Measurements from ENCODE around the gene MYO9B. TPM values are rescaled to one million over a fixed set of nuclear protein-coding genes. Genes with fewer than 3 reads are reported as not detected.

The MYO9B gene
- total and polyA plus RNA-seq, 9 of the 15 experiments (the other 6 are each of a cell fraction or from before 2014, with no cell fraction given), result 2.4 to 77.6 (median 23.0) TPM

DNA sequence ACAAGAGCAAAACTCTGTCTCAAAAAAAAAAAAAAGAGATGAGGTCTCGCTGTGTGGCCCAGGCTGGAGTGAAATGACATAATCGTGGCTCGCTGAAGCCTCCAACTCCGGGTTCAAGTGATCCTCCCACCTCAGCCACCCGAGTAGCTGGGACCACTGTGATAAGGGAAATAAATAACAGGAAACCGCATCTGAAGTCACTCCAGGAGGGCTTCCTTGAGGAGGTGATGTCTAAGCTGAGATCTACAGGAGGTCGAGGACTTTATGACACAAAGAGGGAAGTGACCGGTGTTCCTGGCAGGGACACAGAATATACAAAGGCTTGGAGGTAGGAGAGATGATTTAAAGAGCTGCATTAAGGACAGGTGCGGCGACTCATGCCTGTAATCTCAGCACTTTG is 179.1 kb downstream of the MYO9B start (continued):
- no peak for TF ChIP-seq IFI16 (CRISPR knock-in tag; IDR thresholded peaks at IDR 0.05)
- no peak for TF ChIP-seq ZNF431 (CRISPR knock-in tag; IDR thresholded peaks at IDR 0.05)
- TF ChIP-seq BCOR (IDR thresholded peaks at IDR 0.05), result peak; percentile 96
- peak; percentile 42; the same call in 1 of the 2 replicates for TF ChIP-seq ZNF384 (IDR thresholded peaks at IDR 0.05; ENCODE audit: low read depth, low read length)
- TF ChIP-seq, protein P1, sequence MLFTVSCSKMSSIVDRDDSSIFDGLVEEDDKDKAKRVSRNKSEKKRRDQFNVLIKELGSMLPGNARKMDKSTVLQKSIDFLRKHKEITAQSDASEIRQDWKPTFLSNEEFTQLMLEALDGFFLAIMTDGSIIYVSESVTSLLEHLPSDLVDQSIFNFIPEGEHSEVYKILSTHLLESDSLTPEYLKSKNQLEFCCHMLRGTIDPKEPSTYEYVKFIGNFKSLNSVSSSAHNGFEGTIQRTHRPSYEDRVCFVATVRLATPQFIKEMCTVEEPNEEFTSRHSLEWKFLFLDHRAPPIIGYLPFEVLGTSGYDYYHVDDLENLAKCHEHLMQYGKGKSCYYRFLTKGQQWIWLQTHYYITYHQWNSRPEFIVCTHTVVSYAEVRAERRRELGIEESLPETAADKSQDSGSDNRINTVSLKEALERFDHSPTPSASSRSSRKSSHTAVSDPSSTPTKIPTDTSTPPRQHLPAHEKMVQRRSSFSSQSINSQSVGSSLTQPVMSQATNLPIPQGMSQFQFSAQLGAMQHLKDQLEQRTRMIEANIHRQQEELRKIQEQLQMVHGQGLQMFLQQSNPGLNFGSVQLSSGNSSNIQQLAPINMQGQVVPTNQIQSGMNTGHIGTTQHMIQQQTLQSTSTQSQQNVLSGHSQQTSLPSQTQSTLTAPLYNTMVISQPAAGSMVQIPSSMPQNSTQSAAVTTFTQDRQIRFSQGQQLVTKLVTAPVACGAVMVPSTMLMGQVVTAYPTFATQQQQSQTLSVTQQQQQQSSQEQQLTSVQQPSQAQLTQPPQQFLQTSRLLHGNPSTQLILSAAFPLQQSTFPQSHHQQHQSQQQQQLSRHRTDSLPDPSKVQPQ (CRISPR knock-in tag; IDR thresholded peaks at IDR 0.05; ENCODE audit: borderline replicate concordance), result no peak
- no peak for TF ChIP-seq ZNF232 (CRISPR knock-in tag; IDR thresholded peaks at IDR 0.05)

DNA sequence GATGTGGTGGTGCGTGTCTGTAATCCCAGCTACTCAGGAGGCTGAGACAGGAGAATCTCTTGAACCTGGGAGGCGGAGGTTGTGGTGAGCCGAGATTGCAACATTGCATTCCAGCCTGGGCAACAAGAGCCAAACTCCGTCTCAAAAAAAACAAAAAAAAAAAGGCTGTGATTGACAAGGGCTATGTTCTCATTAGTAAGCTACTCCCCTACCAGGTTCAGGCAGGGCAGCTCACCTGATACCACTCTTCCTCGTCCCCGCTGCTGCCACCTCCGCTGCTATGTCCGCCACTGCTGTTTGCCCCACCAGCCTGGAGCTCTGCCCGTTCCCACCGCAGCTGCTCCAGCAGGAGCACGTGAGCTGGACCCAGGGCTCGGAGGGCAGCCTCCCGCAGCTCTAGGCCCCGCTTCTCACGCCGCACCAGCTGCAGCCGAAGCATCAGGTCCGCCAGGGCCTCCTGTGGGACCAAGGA is 179.6 kb downstream of the MYO9B start:
- H3K27ac ChIP-seq (ENCODE audit: extremely low read depth, low read depth, low read length), result no peak overlapping the region
- ChIA-PET POLR2A (interaction anchor here (1.5 to 2.0 kb wide), 2 partner anchors 12 to 54 kb away, joined by 4 to 9 read pairs; partner anchors contain the start of genes BABAM1 and DDA1), CTCF (ENCODE audit: low intra/inter-chr PET ratio) (no interaction called here)
- no peaks in the 10 kb centered on the region for H3K9me3 ChIP-seq (replicated peaks; ENCODE audit: control insufficient read depth, insufficient read depth, low read depth, low read length)
- no TSS peak for BruUV-seq (replicated peaks)
- WGBS (ENCODE audit: insufficient coverage, low coverage, missing lambda C conversion rate), result 61% methylated on average over 15 of the region's 18 CpGs
- no peaks in the 10 kb centered on the region for H3K79me2 ChIP-seq (ENCODE audit: control insufficient read depth, insufficient read depth, low read length)
- DNase-seq (ENCODE audit: extremely low read depth in 1 of 4, low spot score in 3 of 4), result no peak
- in situ Hi-C loops (cut with MboI), result no loop called here
- peaks cover 0 to 11% of the 10 kb centered on the region in 2 experiments; a peak in 2 of 5 replicates for H3K4me1 ChIP-seq (replicated peaks in 1 of 2; ENCODE audit: control insufficient read depth in 2 of 2, insufficient read depth in 2 of 2, low read length in 2 of 2)
- no peaks in the 10 kb centered on the region for H3K9me1 ChIP-seq (ENCODE audit: control insufficient read depth, insufficient read depth, low read length)
- peak overlapping the region in 1 of 2 experiments; percentile 35; a peak in 2 of 4 replicates for H3K9ac ChIP-seq (ENCODE audit: insufficient read depth in 1 of 2, low read depth in 2 of 2, low read length in 2 of 2)
- FAIRE-seq, result no peak
- H3K27me3 ChIP-seq (ENCODE audit: control insufficient read depth in 2 of 2, insufficient read depth in 2 of 2, low read length in 2 of 2), result no peaks in the 10 kb centered on the region
- H2AFZ ChIP-seq (ENCODE audit: low read depth, low read length), result no peak overlapping the region
- no peak for ATAC-seq
- TF ChIP-seq, protein P2, sequence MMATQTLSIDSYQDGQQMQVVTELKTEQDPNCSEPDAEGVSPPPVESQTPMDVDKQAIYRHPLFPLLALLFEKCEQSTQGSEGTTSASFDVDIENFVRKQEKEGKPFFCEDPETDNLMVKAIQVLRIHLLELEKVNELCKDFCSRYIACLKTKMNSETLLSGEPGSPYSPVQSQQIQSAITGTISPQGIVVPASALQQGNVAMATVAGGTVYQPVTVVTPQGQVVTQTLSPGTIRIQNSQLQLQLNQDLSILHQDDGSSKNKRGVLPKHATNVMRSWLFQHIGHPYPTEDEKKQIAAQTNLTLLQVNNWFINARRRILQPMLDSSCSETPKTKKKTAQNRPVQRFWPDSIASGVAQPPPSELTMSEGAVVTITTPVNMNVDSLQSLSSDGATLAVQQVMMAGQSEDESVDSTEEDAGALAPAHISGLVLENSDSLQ (IDR thresholded peaks at IDR 0.05), result peak; percentile 68
- TF ChIP-seq NR4A1 (CRISPR knock-in tag; IDR thresholded peaks at IDR 0.05), result no peak
- no peak for TF ChIP-seq NR4A1 (tag; IDR thresholded peaks at IDR 0.05)
- 0 out of 2 replicates have a peak, but pooled peaks have one; percentile 50 for TF ChIP-seq CEBPB (tag; IDR thresholded peaks at IDR 0.05)
- intact Hi-C loops (cut with micrococcal nuclease), result no loop called here
- H4K20me1 ChIP-seq (replicated peaks; ENCODE audit: control insufficient read depth, insufficient read depth, low read length), result no peaks in the 10 kb centered on the region
- H3K36me3 ChIP-seq (ENCODE audit: control insufficient read depth, insufficient read depth, low read length), result no peaks in the 10 kb centered on the region
- H3K4me2 ChIP-seq (ENCODE audit: insufficient read depth, low read length), result no peak overlapping the region
- H3K4me3 ChIP-seq, result no peak overlapping the region
